ENCODE measurements around the gene RAB35.

Gene RAB35

DNA sequence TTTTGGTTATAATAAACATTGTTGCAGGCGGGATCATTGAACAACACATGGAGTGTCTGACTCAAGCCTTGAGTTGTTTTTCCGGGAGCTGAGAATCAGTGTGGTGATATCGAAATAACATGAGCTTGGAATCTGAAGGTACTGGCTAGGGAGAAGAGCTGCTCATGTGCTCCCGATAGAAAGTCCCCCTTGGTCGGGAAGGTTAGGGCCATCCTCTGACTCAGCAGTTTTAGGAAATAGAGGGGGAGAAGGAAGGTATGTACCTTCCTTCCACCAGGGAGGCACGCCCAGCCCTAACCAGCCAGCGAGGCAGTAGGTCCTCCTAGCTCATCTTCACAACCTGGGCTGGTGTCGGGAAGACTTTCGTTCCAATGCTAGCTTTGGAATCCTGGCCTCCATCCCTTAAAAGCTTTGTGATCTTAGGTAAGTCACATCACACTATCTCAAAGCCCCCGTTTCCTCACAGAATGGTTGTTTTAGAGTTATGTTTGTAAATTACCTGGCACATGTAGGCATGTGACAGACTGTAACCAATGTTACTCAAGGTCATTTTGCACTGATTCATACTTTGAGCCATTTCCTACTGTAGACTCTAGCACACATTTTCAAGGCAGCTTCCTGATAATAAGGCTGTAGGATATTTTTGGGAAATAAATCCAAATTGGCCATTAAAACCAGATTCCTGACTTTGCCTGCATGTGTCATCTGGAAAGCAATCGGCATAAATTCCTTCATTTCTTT lies 1.9 kb upstream of the RAB35 start:
- peak overlapping the region; percentile 80 for H3K4me3 ChIP-seq (ENCODE audit: low read depth, low read length)
- ChIA-PET CTCF (interaction anchor here (0.5 to 1.9 kb wide), 4 partner anchors 18 to 887 kb away, joined by 3 to 13 read pairs (median 3); partner anchors contain the start of gene RPLP0), POLR2A (interaction anchor here (2.7 kb wide), 1 partner anchor 83 kb away, joined by 33 read pairs; the partner anchor contains the start of gene RPLP0)
- no peaks in the 10 kb centered on the region for H3K9me3 ChIP-seq (ENCODE audit: control insufficient read depth, insufficient read depth, low read depth, low read length)
- TF ChIP-seq ZNF280D (tag by site-specific recombination; IDR thresholded peaks at IDR 0.05) (no peak), ZNF398 (tag by site-specific recombination; IDR thresholded peaks at IDR 0.05) (no peak), ZNF600 (tag by site-specific recombination; IDR thresholded peaks at IDR 0.05) (peak; percentile 46; the same call in 1 of the 2 replicates), SCRT2 (tag by site-specific recombination; IDR thresholded peaks at IDR 0.05) (no peak), ZNF366 (tag by site-specific recombination; conservative IDR thresholded peaks at IDR 0.05) (0 out of 2 replicates have a peak, but pooled peaks have one; percentile 21), ZBTB17 (tag by site-specific recombination; IDR thresholded peaks at IDR 0.05) (peak; percentile 90), ZBTB48 (tag by site-specific recombination; IDR thresholded peaks at IDR 0.05) (peak; percentile 45; the same call in 1 of the 2 replicates), ZNF335 (tag by site-specific recombination; conservative IDR thresholded peaks at IDR 0.05) (0 out of 2 replicates have a peak, but pooled peaks have one; percentile 22)
- TF ChIP-seq, protein P1, sequence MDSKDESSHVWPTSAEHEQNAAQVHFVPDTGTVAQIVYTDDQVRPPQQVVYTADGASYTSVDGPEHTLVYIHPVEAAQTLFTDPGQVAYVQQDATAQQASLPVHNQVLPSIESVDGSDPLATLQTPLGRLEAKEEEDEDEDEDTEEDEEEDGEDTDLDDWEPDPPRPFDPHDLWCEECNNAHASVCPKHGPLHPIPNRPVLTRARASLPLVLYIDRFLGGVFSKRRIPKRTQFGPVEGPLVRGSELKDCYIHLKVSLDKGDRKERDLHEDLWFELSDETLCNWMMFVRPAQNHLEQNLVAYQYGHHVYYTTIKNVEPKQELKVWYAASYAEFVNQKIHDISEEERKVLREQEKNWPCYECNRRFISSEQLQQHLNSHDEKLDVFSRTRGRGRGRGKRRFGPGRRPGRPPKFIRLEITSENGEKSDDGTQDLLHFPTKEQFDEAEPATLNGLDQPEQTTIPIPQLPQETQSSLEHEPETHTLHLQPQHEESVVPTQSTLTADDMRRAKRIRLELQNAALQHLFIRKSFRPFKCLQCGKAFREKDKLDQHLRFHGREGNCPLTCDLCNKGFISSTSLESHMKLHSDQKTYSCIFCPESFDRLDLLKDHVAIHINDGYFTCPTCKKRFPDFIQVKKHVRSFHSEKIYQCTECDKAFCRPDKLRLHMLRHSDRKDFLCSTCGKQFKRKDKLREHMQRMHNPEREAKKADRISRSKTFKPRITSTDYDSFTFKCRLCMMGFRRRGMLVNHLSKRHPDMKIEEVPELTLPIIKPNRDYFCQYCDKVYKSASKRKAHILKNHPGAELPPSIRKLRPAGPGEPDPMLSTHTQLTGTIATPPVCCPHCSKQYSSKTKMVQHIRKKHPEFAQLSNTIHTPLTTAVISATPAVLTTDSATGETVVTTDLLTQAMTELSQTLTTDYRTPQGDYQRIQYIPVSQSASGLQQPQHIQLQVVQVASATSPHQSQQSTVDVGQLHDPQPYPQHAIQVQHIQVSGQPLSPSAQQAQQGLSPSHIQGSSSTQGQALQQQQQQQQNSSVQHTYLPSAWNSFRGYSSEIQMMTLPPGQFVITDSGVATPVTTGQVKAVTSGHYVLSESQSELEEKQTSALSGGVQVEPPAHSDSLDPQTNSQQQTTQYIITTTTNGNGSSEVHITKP (tag by site-specific recombination; IDR thresholded peaks at IDR 0.05), result peak; percentile 39
- TF ChIP-seq, protein P2, sequence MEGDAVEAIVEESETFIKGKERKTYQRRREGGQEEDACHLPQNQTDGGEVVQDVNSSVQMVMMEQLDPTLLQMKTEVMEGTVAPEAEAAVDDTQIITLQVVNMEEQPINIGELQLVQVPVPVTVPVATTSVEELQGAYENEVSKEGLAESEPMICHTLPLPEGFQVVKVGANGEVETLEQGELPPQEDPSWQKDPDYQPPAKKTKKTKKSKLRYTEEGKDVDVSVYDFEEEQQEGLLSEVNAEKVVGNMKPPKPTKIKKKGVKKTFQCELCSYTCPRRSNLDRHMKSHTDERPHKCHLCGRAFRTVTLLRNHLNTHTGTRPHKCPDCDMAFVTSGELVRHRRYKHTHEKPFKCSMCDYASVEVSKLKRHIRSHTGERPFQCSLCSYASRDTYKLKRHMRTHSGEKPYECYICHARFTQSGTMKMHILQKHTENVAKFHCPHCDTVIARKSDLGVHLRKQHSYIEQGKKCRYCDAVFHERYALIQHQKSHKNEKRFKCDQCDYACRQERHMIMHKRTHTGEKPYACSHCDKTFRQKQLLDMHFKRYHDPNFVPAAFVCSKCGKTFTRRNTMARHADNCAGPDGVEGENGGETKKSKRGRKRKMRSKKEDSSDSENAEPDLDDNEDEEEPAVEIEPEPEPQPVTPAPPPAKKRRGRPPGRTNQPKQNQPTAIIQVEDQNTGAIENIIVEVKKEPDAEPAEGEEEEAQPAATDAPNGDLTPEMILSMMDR (tag by site-specific recombination; IDR thresholded peaks at IDR 0.05), result no peak
- TF ChIP-seq, protein P3, sequence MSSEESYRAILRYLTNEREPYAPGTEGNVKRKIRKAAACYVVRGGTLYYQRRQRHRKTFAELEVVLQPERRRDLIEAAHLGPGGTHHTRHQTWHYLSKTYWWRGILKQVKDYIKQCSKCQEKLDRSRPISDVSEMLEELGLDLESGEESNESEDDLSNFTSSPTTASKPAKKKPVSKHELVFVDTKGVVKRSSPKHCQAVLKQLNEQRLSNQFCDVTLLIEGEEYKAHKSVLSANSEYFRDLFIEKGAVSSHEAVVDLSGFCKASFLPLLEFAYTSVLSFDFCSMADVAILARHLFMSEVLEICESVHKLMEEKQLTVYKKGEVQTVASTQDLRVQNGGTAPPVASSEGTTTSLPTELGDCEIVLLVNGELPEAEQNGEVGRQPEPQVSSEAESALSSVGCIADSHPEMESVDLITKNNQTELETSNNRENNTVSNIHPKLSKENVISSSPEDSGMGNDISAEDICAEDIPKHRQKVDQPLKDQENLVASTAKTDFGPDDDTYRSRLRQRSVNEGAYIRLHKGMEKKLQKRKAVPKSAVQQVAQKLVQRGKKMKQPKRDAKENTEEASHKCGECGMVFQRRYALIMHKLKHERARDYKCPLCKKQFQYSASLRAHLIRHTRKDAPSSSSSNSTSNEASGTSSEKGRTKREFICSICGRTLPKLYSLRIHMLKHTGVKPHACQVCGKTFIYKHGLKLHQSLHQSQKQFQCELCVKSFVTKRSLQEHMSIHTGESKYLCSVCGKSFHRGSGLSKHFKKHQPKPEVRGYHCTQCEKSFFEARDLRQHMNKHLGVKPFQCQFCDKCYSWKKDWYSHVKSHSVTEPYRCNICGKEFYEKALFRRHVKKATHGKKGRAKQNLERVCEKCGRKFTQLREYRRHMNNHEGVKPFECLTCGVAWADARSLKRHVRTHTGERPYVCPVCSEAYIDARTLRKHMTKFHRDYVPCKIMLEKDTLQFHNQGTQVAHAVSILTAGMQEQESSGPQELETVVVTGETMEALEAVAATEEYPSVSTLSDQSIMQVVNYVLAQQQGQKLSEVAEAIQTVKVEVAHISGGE (tag by site-specific recombination; conservative IDR thresholded peaks at IDR 0.05; ENCODE audit: low read depth), result peak; percentile 56; the same call in 1 of the 2 replicates
- peaks cover 9% of the 10 kb centered on the region for H3K4me1 ChIP-seq (ENCODE audit: control insufficient read depth, insufficient read depth, low read length)
- H3K36me3 ChIP-seq (ENCODE audit: control insufficient read depth in 2 of 2, insufficient read depth in 1 of 2, low read length in 2 of 2), result peaks cover 0 to 18% of the 10 kb centered on the region in 2 experiments; a peak in 2 of 3 replicates
- H3K27ac ChIP-seq (ENCODE audit: extremely low read depth, low read depth, low read length), result no peak overlapping the region

All from HEK293 (cell line).